ENCODE data around the gene NBAS.

DNA sequence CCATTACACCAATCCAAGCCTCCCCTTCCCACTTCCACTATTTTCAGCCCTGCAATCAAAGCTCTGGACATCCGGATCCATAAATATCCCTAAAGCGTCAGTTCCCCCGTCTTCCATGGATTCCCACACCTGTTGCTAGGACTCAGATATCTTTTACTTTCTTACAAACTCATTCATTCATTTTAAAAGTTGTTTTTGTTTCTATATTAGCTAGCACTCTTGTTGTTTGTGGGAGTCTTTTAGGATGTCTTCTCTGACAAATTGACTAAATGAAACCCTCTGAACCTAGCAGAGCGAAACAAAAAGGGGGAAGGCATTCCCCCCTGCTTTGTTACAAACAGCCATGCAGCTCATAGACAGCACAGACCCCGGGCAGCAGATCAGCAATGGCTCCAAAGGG, 9.0 kb upstream of the NBAS start:
- TF ChIP-seq CTCF (IDR thresholded peaks at IDR 0.05) = no peak
- TF ChIP-seq POLR2A (IDR thresholded peaks at IDR 0.05) = no peak
- no peak for TF ChIP-seq POLR2AphosphoS5 (IDR thresholded peaks at IDR 0.05; ENCODE audit: insufficient read depth in 1 of 2, low read depth in 1 of 2)
